ENCODE measurements around the gene CAT.

Gene CAT

DNA sequence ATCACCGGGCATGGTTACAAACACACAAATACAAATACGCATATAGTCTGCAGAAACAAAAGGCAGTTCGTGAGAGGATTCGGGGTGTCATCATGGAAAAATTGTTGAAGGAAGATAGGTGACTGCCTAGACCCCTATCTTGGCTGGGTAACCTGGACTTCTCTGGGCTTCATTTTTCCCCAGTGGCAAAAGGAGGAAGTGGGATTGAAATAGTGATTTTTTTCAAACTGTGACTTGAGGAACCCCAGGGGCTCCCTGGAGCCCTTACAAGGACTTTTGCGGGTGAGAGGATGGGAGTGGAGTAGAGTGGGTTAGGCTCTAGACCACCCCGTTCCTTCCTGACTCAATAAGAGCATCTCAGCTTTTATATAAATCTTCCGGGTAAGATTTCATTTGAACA is 75.9 kb downstream of the CAT start:
- Histone ChIP-seq H3K4me3 (ENCODE audit: low read depth, low read length) (no peak overlapping the region), H3K9me3 (no peaks in the 10 kb centered on the region), H3K4me1 (no peaks in the 10 kb centered on the region), H3K27me3 (no peaks in the 10 kb centered on the region), H3K36me3 (no peaks in the 10 kb centered on the region)
- DNase-seq = no peak
- TF ChIP-seq, protein P1, sequence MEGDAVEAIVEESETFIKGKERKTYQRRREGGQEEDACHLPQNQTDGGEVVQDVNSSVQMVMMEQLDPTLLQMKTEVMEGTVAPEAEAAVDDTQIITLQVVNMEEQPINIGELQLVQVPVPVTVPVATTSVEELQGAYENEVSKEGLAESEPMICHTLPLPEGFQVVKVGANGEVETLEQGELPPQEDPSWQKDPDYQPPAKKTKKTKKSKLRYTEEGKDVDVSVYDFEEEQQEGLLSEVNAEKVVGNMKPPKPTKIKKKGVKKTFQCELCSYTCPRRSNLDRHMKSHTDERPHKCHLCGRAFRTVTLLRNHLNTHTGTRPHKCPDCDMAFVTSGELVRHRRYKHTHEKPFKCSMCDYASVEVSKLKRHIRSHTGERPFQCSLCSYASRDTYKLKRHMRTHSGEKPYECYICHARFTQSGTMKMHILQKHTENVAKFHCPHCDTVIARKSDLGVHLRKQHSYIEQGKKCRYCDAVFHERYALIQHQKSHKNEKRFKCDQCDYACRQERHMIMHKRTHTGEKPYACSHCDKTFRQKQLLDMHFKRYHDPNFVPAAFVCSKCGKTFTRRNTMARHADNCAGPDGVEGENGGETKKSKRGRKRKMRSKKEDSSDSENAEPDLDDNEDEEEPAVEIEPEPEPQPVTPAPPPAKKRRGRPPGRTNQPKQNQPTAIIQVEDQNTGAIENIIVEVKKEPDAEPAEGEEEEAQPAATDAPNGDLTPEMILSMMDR (IDR thresholded peaks at IDR 0.05; ENCODE audit: low read depth, low read length) = no peak

DNA sequence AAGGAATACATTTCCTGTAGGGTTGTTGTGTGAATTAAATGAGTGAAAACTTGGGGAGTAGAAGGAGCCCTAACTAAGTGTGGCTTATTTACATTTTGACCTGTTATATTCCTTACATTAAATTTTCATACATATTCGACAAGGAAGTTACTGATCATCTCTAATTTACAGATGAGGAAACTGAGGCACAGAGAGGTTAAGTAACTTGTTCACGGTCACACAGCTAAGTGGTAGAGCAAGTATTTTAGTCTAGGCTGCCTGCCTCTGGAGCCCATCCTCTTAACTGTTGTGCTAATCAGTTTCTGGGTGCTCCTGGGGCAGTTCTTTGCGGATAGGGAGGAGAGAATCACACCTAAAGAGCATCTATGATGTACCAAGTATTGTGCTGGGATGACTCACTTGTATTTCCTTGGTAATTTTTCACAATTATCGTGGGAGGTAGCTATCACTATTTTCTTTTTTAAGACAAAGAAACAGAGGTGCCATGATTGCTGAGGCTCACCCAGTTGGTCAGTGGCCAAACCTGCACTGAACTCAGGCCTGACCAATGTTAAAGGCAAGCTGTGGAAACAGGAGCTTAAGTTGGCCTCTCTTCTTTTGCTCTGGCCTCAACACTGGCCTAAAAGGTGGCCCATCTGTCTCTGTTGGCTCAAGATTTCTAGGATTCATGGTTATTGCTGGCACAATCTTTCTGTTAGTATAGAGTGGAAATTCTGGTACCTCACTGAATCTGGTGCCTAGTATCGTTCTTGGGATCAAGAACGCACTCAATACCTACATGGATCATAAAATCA is 77.7 kb downstream of the CAT start:
- H3K36me3 ChIP-seq = no peaks in the 10 kb centered on the region
- no peaks in the 10 kb centered on the region for H3K4me1 ChIP-seq
- H3K4me3 ChIP-seq (ENCODE audit: low read depth, low read length) = no peak overlapping the region
- H3K9me3 ChIP-seq = no peaks in the 10 kb centered on the region
- DNase-seq = no peak
- H3K27me3 ChIP-seq = no peaks in the 10 kb centered on the region
- TF ChIP-seq, protein P1 (IDR thresholded peaks at IDR 0.05; ENCODE audit: low read depth, low read length) = no peak

DNA sequence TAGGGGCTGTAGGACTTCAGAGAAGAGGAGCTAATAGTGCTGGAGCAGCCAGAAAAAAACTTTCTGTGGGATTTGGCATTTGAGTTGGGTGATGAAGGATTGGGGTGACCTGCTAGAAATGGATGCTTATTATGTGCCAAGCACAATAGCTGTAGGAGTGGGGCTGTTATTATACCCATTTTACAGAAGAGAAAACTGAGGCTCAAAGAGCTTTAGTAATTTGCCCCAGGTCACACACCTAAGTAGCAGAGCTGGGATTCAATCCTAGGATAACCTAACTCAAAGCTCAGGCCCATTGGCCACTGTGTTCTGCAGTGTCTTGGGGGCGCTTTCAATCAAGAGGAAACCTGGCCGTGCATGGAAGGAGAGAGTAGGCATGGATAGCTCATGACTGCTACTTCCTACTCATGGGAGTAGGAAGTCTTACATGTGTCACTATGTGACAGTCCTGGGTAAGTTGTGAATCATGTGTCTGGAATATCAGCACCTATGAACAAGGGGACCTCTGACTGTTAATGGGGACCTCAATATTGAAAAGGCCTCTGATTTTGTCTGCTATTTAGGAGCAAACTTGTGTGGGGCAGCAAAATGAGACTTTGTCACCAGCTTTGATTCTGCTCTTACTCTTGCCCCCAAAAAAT is 81.0 kb downstream of the CAT start:
- H3K27me3 ChIP-seq = no peaks in the 10 kb centered on the region
- no peak for DNase-seq

DNA sequence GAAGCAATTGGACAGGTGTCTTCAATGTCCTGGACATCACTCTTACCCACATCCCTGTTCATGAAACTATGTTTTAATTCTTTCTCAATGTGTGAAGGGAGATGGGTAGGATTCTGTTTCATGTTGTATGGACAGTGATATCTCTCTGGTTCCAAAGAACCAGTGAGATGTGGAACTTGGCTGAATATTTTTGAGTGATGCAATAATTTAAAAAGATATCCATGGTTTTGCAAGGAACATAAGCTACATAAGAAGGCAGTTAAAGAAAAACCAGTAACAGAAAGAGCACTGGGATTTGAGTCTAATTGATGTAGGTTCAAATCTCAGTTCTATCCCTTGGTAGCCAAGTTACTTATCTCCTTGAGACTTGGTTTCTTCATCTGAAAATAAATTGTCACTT is 82.5 kb downstream of the CAT start:
- Histone ChIP-seq H3K4me1 (no peaks in the 10 kb centered on the region), H3K36me3 (no peaks in the 10 kb centered on the region), H3K4me3 (ENCODE audit: low read depth, low read length) (no peak overlapping the region), H3K9me3 (no peaks in the 10 kb centered on the region), H3K27me3 (no peaks in the 10 kb centered on the region)
- no peak for DNase-seq
- TF ChIP-seq, protein P1 (IDR thresholded peaks at IDR 0.05; ENCODE audit: low read depth, low read length) = no peak

More for the DNA sequence above, 81.0 kb downstream of the CAT start:
- no peaks in the 10 kb centered on the region for H3K36me3 ChIP-seq
- H3K4me1 ChIP-seq = no peaks in the 10 kb centered on the region
- H3K9me3 ChIP-seq = no peaks in the 10 kb centered on the region
- TF ChIP-seq, protein P1 (IDR thresholded peaks at IDR 0.05; ENCODE audit: low read depth, low read length) = no peak
- H3K4me3 ChIP-seq (ENCODE audit: low read depth, low read length) = no peak overlapping the region

Measured in BE2C (cell line).